ENCODE measurements around the gene PAK3.

- TF ChIP-seq SIN3A (IDR thresholded peaks at IDR 0.05; ENCODE audit: borderline replicate concordance, insufficient read depth, low read length) (no peak), POLR2AphosphoS5 (IDR thresholded peaks at IDR 0.05; ENCODE audit: low read depth, low read length) (no peak), TAF1 (IDR thresholded peaks at IDR 0.05; ENCODE audit: borderline replicate concordance, insufficient read depth, low read length) (no peak), REST (IDR thresholded peaks at IDR 0.05; ENCODE audit: insufficient read depth in 1 of 2, low read depth in 2 of 2, low read length in 2 of 2) (no peak), FOXP2 (optimal IDR thresholded peaks at IDR 0.05; ENCODE audit: borderline replicate concordance, extremely low read depth, extremely low read length, insufficient read depth) (no peak)
Measured at GRCh38 chrX:111102636-111103035, 6.6 kb downstream of the PAK3 start.
